Vagina (tissue), 2 donors: ENCODE results near the gene MON1A. TPM values are rescaled to one million over a fixed set of nuclear protein-coding genes. Genes with fewer than 3 reads are reported as not detected.

Experiments used
- DNase-seq, 2 donors: peaks; one replicate each; pipeline ENCODE4 v3.0.0-alpha.2; 2017; ENCODE audit errors: extremely low spot score in 2 of 2
- H3K27ac ChIP-seq: fragments of 200-600 bp; sonication (generic); one replicate; pipeline ENCODE4 v1.5.1; 2019
- H3K27me3 ChIP-seq: fragments of 200-600 bp; sonication (generic); one replicate; pipeline ENCODE4 v1.5.1; 2019
- H3K36me3 ChIP-seq, 2 donors: fragments of 200-600 bp; sonication (generic); one replicate each; pipeline ENCODE4 v1.5.1; 2017 to 2019
- H3K4me1 ChIP-seq: fragments of 200-600 bp; sonication (generic); one replicate; pipeline ENCODE4 v1.5.1; 2019
- H3K4me3 ChIP-seq, 2 donors: fragments of 200-600 bp; sonication (generic); 1 replicate in 1 of 2; 2 replicates in 1 of 2; pipeline ENCODE4 v1.5.1; 2016 to 2019
- H3K9me3 ChIP-seq: fragments of 200-600 bp; sonication (generic); one replicate; pipeline ENCODE4 v1.5.1; 2019
- POLR2A ChIP-seq, 2 donors: fragments of 450-650 bp; IDR thresholded peaks; one replicate each; pipeline ENCODE4 v1.6.1; 2017; ENCODE audit warnings: antibody characterized with exemption in 2 of 2, mild to moderate bottlenecking in 2 of 2, moderate library complexity in 2 of 2
- POLR2AphosphoS5 ChIP-seq, 2 donors: sonication (generic); formaldehyde crosslinking; IDR thresholded peaks; one replicate each; pipeline ENCODE4 v1.9.0; 2017; ENCODE audit warnings: antibody characterized with exemption in 2 of 2, mild to moderate bottlenecking in 2 of 2, low read depth in 1 of 2; ENCODE audit not compliant: insufficient read depth in 1 of 2
- intact Hi-C: fragments of 100-400 bp; cut with DNase I; formaldehyde crosslinking; loops from one replicate; pipeline ENCODE4 v1.15.1; 2023
- total RNA-seq: library from RNA; depleted of rRNA; stranded (reverse); fragments of >200 nt; gene quantifications from one replicate; pipeline ENCODE4 v1.2.3, GENCODE V29; 2016
- TF ChIP-seq, protein P1 (sequence below), 3 experiments: fragments of 450-650 bp in 2 of 3; fragments of 200-600 bp in 1 of 3; sonication (generic) in 1 of 3; IDR thresholded peaks; one replicate each; pipeline ENCODE4 v1.5.1; 2017 to 2019; ENCODE audit warnings: antibody characterized with exemption in 3 of 3, mild to moderate bottlenecking in 2 of 3, moderate library complexity in 2 of 3

Gene MON1A
- total RNA-seq, 1 donor from 2014 or later: 10.6 TPM

- H3K36me3 ChIP-seq: peaks cover 0 to 6% of the 10 kb centered on the region in 2 donors
- H3K27ac ChIP-seq: no peak overlapping the region
- H3K9me3 ChIP-seq: no peaks in the 10 kb centered on the region
- no peak for DNase-seq
- intact Hi-C loops: no loop called here
- H3K4me1 ChIP-seq: peaks cover 34% of the 10 kb centered on the region
- H3K4me3 ChIP-seq: no peak overlapping the region
- TF ChIP-seq, protein P1, sequence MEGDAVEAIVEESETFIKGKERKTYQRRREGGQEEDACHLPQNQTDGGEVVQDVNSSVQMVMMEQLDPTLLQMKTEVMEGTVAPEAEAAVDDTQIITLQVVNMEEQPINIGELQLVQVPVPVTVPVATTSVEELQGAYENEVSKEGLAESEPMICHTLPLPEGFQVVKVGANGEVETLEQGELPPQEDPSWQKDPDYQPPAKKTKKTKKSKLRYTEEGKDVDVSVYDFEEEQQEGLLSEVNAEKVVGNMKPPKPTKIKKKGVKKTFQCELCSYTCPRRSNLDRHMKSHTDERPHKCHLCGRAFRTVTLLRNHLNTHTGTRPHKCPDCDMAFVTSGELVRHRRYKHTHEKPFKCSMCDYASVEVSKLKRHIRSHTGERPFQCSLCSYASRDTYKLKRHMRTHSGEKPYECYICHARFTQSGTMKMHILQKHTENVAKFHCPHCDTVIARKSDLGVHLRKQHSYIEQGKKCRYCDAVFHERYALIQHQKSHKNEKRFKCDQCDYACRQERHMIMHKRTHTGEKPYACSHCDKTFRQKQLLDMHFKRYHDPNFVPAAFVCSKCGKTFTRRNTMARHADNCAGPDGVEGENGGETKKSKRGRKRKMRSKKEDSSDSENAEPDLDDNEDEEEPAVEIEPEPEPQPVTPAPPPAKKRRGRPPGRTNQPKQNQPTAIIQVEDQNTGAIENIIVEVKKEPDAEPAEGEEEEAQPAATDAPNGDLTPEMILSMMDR (IDR thresholded peaks at IDR 0.05): no peak
- TF ChIP-seq POLR2A (IDR thresholded peaks at IDR 0.05): no peak
- TF ChIP-seq POLR2AphosphoS5 (IDR thresholded peaks at IDR 0.05; ENCODE audit: insufficient read depth in 1 of 2, low read depth in 1 of 2): no peak
- no peaks in the 10 kb centered on the region for H3K27me3 ChIP-seq
These were observed 30.6 kb downstream of the MON1A start for GRCh38 chr3:49898991-49899390.

DNA sequence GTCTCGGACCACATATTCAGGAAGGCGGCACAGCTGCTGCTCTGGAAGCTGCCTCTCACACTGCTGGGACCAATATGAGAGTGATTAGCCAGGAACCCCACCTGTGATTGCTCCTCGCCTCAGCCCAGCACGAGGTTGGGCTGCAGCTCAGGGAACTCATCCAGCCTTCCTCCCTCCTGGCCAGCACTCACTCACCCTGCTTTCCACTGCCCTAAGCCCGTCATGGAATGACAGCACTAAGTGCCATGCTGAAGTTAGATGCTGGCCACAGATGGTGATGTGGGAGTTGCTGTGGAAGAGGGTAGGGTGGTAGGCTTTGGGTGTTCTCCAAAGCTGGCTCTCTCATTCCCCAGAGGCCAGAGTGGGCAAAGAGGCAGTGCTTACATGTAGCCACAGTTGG is 33.3 kb downstream of the MON1A start:
- no peaks in the 10 kb centered on the region for H3K9me3 ChIP-seq
- H3K36me3 ChIP-seq: peaks cover 0 to 6% of the 10 kb centered on the region in 2 donors
- intact Hi-C loops: no loop called here
- no peak for DNase-seq
- H3K27me3 ChIP-seq: no peaks in the 10 kb centered on the region
- TF ChIP-seq POLR2AphosphoS5 (IDR thresholded peaks at IDR 0.05; ENCODE audit: insufficient read depth in 1 of 2, low read depth in 1 of 2) (no peak), POLR2A (IDR thresholded peaks at IDR 0.05) (no peak)
- TF ChIP-seq, protein P1 (IDR thresholded peaks at IDR 0.05): no peak
- no peak overlapping the region for H3K4me3 ChIP-seq
- peaks cover 12% of the 10 kb centered on the region for H3K4me1 ChIP-seq
- no peak overlapping the region for H3K27ac ChIP-seq

- peaks cover 0 to 6% of the 10 kb centered on the region in 2 donors for H3K36me3 ChIP-seq
- DNase-seq: no peak
- intact Hi-C loops: no loop called here
- H3K27ac ChIP-seq: no peak overlapping the region
- TF ChIP-seq POLR2AphosphoS5 (IDR thresholded peaks at IDR 0.05; ENCODE audit: insufficient read depth in 1 of 2, low read depth in 1 of 2) (no peak), POLR2A (IDR thresholded peaks at IDR 0.05) (no peak)
- TF ChIP-seq, protein P1 (IDR thresholded peaks at IDR 0.05): no peak
- no peak overlapping the region for H3K4me3 ChIP-seq
- H3K9me3 ChIP-seq: no peaks in the 10 kb centered on the region
- H3K27me3 ChIP-seq: no peaks in the 10 kb centered on the region
- H3K4me1 ChIP-seq: peaks cover 6% of the 10 kb centered on the region
These were observed 33.8 kb downstream of the MON1A start for GRCh38 chr3:49895791-49896190.

DNA sequence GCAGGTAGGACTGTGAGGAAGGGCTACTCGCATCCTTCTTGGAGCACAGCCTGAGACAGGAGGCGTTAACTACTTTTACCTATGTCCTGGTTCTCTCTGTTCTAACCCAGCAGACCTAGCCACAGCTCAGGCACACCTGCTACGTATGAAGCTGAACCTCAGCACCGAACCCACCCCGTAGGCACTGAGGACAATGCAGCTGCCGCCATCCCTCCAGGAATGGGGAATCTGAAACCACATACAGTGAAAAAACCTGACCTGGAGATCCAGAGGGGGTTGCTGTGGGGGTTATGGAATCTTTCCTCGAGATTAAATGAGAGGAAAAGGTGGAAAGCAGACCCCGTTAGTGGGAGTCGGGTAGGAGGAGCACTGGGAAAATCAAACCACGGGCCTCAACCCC is 40.3 kb downstream of the MON1A start:
- DNase-seq: no peak
- H3K4me3 ChIP-seq: no peak overlapping the region

DNA sequence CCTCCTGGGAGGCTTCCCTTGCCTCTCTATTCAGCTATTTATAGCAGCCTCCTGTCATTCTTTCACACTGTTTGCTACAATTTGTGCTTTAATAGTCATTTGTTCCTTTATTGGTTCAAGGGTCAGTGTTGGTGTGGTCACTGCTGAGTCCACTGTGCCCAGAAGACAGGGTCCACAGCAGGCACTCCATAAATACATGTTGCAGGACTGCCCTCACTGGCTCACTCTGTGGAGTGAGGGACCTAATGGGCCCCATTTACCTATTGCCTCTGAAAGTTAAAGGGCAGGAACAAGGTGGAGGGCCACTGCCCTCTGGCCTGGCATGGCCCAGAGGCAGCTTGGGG is 42.7 kb downstream of the MON1A start:
- Histone ChIP-seq H3K9me3 (no peaks in the 10 kb centered on the region), H3K36me3 (no peaks in the 10 kb centered on the region), H3K4me1 (no peaks in the 10 kb centered on the region), H3K27ac (no peak overlapping the region), H3K4me3 (no peak overlapping the region), H3K27me3 (no peaks in the 10 kb centered on the region)
- no peak for DNase-seq
- intact Hi-C loops: no loop called here
- TF ChIP-seq POLR2A (IDR thresholded peaks at IDR 0.05) (no peak), POLR2AphosphoS5 (IDR thresholded peaks at IDR 0.05; ENCODE audit: insufficient read depth in 1 of 2, low read depth in 1 of 2) (no peak)
- TF ChIP-seq, protein P1 (IDR thresholded peaks at IDR 0.05): no peak

More for the DNA sequence above, 40.3 kb downstream of the MON1A start:
- H3K4me1 ChIP-seq: no peaks in the 10 kb centered on the region
- no peak overlapping the region for H3K27ac ChIP-seq
- TF ChIP-seq POLR2A (IDR thresholded peaks at IDR 0.05) (no peak), POLR2AphosphoS5 (IDR thresholded peaks at IDR 0.05; ENCODE audit: insufficient read depth in 1 of 2, low read depth in 1 of 2) (no peak)
- TF ChIP-seq, protein P1 (IDR thresholded peaks at IDR 0.05): no peak
- no peaks in the 10 kb centered on the region for H3K9me3 ChIP-seq
- no peaks in the 10 kb centered on the region for H3K27me3 ChIP-seq
- intact Hi-C loops: no loop called here
- no peaks in the 10 kb centered on the region for H3K36me3 ChIP-seq
